ENCODE measurements around the gene ZNF205.

DNA sequence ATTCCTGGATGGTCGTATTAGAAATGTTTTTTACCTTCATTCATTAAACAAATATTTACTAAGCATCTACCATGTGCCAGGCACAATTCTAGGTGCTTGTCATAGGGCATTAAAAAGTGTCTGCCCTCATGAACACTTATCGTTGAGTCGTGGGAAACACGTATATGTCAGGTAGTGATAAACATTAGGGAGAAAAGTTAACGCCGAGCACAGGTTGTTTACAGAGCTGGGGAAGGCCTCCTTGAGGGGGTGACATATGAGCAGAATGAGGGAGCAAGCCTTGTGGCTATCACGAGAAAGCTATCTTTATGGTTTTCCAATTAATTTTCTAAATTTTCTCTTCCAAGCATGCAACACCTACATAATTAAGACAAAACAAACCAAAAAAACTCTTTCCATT is 21.5 kb downstream of the ZNF205 start:
- TF ChIP-seq CEBPB (IDR thresholded peaks at IDR 0.05; ENCODE audit: low read depth, low read length) (no peak), POLR2A (IDR thresholded peaks at IDR 0.05; ENCODE audit: low read depth, low read length) (no peak), SMC3 (IDR thresholded peaks at IDR 0.05; ENCODE audit: low read depth, low read length) (no peak), BHLHE40 (IDR thresholded peaks at IDR 0.05; ENCODE audit: low read depth, low read length) (no peak)
- TF ChIP-seq, protein P1, sequence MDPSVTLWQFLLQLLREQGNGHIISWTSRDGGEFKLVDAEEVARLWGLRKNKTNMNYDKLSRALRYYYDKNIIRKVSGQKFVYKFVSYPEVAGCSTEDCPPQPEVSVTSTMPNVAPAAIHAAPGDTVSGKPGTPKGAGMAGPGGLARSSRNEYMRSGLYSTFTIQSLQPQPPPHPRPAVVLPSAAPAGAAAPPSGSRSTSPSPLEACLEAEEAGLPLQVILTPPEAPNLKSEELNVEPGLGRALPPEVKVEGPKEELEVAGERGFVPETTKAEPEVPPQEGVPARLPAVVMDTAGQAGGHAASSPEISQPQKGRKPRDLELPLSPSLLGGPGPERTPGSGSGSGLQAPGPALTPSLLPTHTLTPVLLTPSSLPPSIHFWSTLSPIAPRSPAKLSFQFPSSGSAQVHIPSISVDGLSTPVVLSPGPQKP (IDR thresholded peaks at IDR 0.05; ENCODE audit: borderline replicate concordance, low read depth, low read length), result no peak
- TF ChIP-seq, protein P2, sequence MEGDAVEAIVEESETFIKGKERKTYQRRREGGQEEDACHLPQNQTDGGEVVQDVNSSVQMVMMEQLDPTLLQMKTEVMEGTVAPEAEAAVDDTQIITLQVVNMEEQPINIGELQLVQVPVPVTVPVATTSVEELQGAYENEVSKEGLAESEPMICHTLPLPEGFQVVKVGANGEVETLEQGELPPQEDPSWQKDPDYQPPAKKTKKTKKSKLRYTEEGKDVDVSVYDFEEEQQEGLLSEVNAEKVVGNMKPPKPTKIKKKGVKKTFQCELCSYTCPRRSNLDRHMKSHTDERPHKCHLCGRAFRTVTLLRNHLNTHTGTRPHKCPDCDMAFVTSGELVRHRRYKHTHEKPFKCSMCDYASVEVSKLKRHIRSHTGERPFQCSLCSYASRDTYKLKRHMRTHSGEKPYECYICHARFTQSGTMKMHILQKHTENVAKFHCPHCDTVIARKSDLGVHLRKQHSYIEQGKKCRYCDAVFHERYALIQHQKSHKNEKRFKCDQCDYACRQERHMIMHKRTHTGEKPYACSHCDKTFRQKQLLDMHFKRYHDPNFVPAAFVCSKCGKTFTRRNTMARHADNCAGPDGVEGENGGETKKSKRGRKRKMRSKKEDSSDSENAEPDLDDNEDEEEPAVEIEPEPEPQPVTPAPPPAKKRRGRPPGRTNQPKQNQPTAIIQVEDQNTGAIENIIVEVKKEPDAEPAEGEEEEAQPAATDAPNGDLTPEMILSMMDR (conservative IDR thresholded peaks at IDR 0.05; ENCODE audit: low read depth, low read length), result no peak
